ENCODE data around the gene HIP1. TPM values are rescaled to one million over a fixed set of nuclear protein-coding genes. Genes with fewer than 3 reads are reported as not detected.

Gene HIP1
- total RNA-seq, 2 donors from 2014 or later = 12.2 to 13.6 TPM

GRCh38 chr7:75646571-75647102 is 92.1 kb downstream of the HIP1 start:
- Histone ChIP-seq H3K27me3 (no peaks in the 10 kb centered on the region), H3K9me3 (peaks cover 0 to 6% of the 10 kb centered on the region in 2 donors), H3K4me3 (no peak overlapping the region), H3K4me1 (peaks cover 0 to 21% of the 10 kb centered on the region in 2 donors), H3K27ac (no peak overlapping the region), H3K36me3 (no peaks in the 10 kb centered on the region)
- no peak for DNase-seq (ENCODE audit: low spot score)
- no peak for TF ChIP-seq CTCF (IDR thresholded peaks at IDR 0.05)

GRCh38 chr7:75645570-75645969 is 93.2 kb downstream of the HIP1 start:
- H3K36me3 ChIP-seq = no peaks in the 10 kb centered on the region
- H3K4me1 ChIP-seq = peaks cover 0 to 16% of the 10 kb centered on the region in 2 donors
- DNase-seq (ENCODE audit: low spot score) = no peak
- H3K9me3 ChIP-seq = peaks cover 0 to 6% of the 10 kb centered on the region in 2 donors
- no peak overlapping the region for H3K27ac ChIP-seq
- H3K27me3 ChIP-seq = no peaks in the 10 kb centered on the region
- no peak for TF ChIP-seq CTCF (IDR thresholded peaks at IDR 0.05)
- H3K4me3 ChIP-seq = no peak overlapping the region

- DNase-seq (ENCODE audit: low spot score) = no peak
- peaks cover 0 to 6% of the 10 kb centered on the region in 2 donors for H3K9me3 ChIP-seq
- no peak overlapping the region for H3K27ac ChIP-seq
- TF ChIP-seq CTCF (IDR thresholded peaks at IDR 0.05) = no peak
- no peaks in the 10 kb centered on the region for H3K27me3 ChIP-seq
- H3K36me3 ChIP-seq = no peaks in the 10 kb centered on the region
- no peak overlapping the region for H3K4me3 ChIP-seq
- peaks cover 0 to 11% of the 10 kb centered on the region in 2 donors for H3K4me1 ChIP-seq
Measured at GRCh38 chr7:75644589-75644988, 94.2 kb downstream of the HIP1 start.

GRCh38 chr7:75642810-75643486 is 95.8 kb downstream of the HIP1 start:
- Histone ChIP-seq H3K4me3 (no peak overlapping the region), H3K36me3 (no peaks in the 10 kb centered on the region), H3K27me3 (no peaks in the 10 kb centered on the region), H3K27ac (no peak overlapping the region), H3K4me1 (peaks cover 0 to 15% of the 10 kb centered on the region in 2 donors), H3K9me3 (peaks cover 0 to 6% of the 10 kb centered on the region in 2 donors)
- no peak for DNase-seq (ENCODE audit: low spot score)
- peak; percentile 37 to 72 for TF ChIP-seq CTCF (IDR thresholded peaks at IDR 0.05)

- TF ChIP-seq CTCF (IDR thresholded peaks at IDR 0.05) = no peak
- no peak overlapping the region for H3K27ac ChIP-seq
- H3K4me3 ChIP-seq = no peak overlapping the region
Measured at GRCh38 chr7:75640201-75640600, 98.5 kb downstream of the HIP1 start.

GRCh38 chr7:75639886-75640190 is 98.9 kb downstream of the HIP1 start:
- no peak for TF ChIP-seq CTCF (IDR thresholded peaks at IDR 0.05)
- H3K4me1 ChIP-seq = peaks cover 0 to 24% of the 10 kb centered on the region in 2 donors
- H3K4me3 ChIP-seq = peak overlapping the region; percentile 54 to 73
- no peaks in the 10 kb centered on the region for H3K36me3 ChIP-seq
- H3K9me3 ChIP-seq = peaks cover 0 to 6% of the 10 kb centered on the region in 2 donors
- no peaks in the 10 kb centered on the region for H3K27me3 ChIP-seq
- H3K27ac ChIP-seq = peak overlapping the region; percentile 72 to 79
- DNase-seq (ENCODE audit: low spot score) = no peak

More at GRCh38 chr7:75640201-75640600, 98.5 kb downstream of the HIP1 start:
- no peaks in the 10 kb centered on the region for H3K36me3 ChIP-seq
- peaks cover 0 to 6% of the 10 kb centered on the region in 2 donors for H3K9me3 ChIP-seq
- no peak for DNase-seq (ENCODE audit: low spot score)
- H3K4me1 ChIP-seq = peaks cover 0 to 24% of the 10 kb centered on the region in 2 donors
- no peaks in the 10 kb centered on the region for H3K27me3 ChIP-seq
